ENCODE results near the gene KANK3.
"Not testable (repeated sequence)": the region's sequence is repeated elsewhere in the genome, so short reads cannot be mapped to it uniquely, and the experiment has no call there.

Gene KANK3

GRCh38 chr19:8342684-8343482 lies at the start of gene KANK3:
Gene KANK3 (minus strand): TSS chr19:8343262. CDS start chr19:8337828, 5,434 bp downstream.
- DNase-seq, result peak; percentile 97

GRCh38 chr19:8392017-8392591 lies 49.0 kb upstream of the KANK3 start:
- DNase-seq, result no peak

DNA sequence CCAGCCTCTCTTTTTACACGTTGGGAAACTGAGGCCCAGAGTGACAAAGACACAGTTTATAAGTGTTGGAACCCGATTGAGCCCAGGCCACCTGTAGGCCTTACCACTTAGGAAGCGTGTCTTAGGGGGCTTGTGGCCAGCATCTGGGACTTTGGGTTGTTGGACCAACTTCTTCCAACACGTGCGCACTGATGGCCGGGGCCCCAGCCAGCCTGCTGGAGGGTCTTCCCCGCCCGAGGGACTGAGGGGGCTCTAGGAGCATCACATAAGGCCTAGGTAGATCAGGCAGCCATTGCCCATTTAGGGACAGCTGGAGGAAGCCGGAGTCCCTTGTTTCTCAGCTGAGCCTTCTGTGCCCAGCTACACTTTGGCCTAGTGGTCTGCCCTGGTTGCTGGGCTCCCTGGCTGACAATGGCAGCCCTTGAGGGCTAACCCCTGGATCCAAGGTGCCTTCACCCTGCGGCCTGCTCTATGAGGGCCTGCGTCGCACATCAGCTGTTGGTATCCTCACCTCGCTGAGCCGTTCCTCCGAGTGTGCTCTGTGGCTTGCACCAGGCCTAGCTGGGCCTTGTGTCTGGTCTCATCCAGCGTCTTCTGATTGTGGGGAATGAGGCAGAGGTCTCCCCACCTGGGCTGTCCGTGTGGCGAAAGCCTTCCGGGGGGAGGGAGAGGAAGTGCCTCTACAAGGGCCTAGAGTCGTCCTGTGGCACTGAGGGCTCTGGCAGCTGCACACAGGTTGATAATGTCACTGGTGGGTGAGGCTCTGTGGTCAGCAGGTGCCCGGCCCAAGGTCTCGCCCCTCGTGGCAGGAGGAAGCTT lies 48.3 kb upstream of the KANK3 start:
- DNase-seq, result no peak

- peak; percentile 97 for DNase-seq
These were observed 47.5 kb upstream of the KANK3 start for GRCh38 chr19:8390617-8390981.

DNA sequence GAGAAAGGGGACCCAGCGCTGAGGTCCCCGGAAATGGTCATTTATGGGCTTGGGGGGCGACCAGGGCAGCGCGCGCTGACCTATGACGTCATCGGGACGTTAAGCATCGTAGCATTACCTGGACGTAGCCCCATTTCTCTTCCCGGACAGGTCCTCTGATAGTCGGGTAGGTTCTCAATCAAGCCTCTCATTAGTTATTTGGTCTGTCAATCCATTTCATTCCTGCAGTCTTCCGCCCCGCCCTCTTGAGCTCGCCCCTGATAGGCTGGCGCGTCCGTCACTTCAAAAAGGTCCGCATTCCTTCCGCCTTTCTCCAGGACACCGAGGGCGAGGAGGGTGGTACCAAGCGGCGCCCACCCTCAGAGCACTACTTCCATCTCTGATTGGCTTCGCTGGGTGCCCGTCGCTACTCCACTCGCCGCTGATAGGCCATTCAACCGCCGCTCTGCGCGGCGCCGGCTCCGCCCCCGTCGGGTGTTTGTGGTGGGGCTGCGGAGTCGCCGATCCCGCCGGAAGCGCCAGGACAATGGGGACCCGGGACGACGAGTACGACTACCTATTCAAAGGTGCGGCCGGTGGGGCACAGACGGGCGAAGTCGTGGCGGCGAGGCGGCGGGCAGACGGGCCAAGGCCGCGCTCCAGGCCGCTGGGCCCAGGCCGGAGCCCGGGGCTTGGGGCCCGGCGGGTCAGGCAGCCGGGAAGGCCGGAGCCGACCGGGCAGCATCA lies 47.0 kb upstream of the KANK3 start, which contains the start of gene RAB11B:
TSS of gene RAB11B (plus strand) at position 470 of the 726 bp plus-strand sequence. CDS start at position 527, 57 bp downstream.
- DNase-seq, result peak; percentile 100

- no peak for DNase-seq
These were observed 45.5 kb upstream of the KANK3 start for GRCh38 chr19:8388612-8388958.

GRCh38 chr19:8387688-8388611 lies 44.9 kb upstream of the KANK3 start:
- DNase-seq, result no peak

DNA sequence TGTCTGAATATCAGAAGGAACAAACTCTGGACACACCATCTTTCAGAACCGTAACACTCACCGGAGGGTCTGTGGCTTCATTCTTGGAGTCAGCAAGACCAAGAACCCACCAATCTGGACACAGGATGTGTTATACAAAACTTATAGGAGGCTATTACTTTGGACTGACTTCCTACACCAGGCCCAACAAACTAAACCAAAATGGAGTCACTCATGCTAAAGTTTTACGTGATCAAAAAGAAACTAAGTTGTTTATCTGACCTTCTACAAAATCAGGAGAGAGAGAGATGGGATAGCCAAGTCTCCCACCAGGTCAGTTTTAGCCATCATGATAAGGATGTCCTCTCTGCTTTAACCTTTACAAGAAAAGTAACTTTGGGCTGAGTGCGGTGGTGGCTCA lies 43.9 kb upstream of the KANK3 start:
- no peak for DNase-seq

GRCh38 chr19:8386419-8386818 lies 43.4 kb upstream of the KANK3 start:
- not testable (repeated sequence) for DNase-seq

GRCh38 chr19:8385566-8385965 lies 42.5 kb upstream of the KANK3 start:
- DNase-seq, result not testable (repeated sequence)

- not testable (repeated sequence) for DNase-seq
These were observed 42.0 kb upstream of the KANK3 start for GRCh38 chr19:8385103-8385502.

GRCh38 chr19:8384569-8384968 lies 41.5 kb upstream of the KANK3 start:
- not testable (repeated sequence) for DNase-seq

DNA sequence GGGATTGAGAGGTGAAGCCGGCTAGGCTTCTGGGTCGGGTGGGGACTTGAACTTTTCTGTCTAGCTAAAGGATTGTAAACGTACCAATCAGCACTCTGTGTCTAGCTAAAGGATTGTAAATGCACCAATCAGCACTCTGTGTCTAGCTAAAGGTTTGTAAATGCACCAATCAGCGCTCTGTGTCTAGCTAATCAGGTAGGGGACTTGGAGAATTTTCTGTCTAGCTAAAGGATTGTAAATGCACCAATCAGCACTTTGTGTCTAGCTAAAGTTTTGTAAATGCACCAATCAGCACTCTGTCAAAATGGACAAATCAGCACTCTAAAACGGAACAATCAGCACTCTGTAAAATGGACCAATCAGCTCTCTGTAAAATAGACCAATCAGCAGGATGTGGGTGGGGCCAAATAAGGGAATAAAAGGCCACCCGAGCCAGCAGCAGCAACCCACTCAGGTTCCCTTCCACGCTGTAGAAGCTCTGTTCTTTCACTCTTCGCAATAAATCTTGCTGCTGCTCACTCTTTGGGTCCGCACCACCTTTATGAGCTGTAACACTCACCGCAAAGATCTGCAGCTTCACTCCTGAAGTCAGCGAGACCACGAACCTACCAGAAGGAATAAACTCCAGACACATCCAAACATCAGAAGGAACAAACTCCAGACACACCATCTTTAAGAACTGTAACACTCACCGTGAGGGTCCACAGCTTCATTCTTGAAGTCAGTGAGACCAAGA lies 36.3 kb upstream of the KANK3 start:
- DNase-seq, result not testable (repeated sequence)

- DNase-seq, result no peak
These were observed 34.5 kb upstream of the KANK3 start for GRCh38 chr19:8377598-8377997.

DNA sequence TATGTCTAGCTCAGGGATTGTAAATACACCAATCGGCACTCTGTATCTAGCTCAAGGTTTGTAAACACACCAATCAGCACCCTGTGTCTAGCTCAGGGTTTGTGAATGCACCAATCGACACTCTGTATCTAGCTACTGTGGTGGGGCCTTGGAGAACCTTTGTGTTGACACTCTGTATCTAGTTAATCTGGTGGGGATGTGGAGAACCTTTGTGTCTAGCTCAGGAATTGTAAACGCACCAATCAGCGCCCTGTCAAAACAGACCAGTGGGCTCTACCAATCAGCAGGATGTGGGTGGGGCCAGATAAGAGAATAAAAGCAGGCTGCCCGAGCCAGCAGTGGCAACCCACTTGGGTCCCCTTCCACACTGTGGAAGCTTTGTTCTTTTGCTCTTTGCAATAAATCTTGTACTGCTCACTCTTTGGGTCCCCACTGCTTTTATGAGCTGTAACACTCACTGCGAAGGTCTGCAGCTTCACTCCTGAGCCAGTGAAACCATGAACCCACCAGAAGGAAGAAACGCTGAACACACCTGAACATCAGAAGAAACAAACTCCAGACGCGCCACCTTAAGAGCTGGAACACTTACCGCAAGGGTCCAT lies 33.4 kb upstream of the KANK3 start:
- not testable (repeated sequence) for DNase-seq

GRCh38 chr19:8375766-8376165 lies 32.7 kb upstream of the KANK3 start:
- DNase-seq, result not testable (repeated sequence)

GRCh38 chr19:8373867-8374813 lies 31.1 kb upstream of the KANK3 start:
- peak; percentile 81 for DNase-seq

- peak; percentile 96 for DNase-seq
These were observed 28.1 kb upstream of the KANK3 start for GRCh38 chr19:8371011-8371804.
